GM12874 (cell line): ENCODE results near the gene PCDH8.

Experiments used
- CTCF ChIP-seq: IDR thresholded peaks from 2 replicates; pipeline ENCODE4 v1.5.1; 2011; ENCODE audit warnings: low read depth, mild to moderate bottlenecking, control low read depth, low read length, moderate library complexity; ENCODE audit not compliant: insufficient read depth

Gene PCDH8

GRCh38 chr13:52845334-52845761, 3.1 kb downstream of the PCDH8 start:
- 0 out of 2 replicates have a peak, but pooled peaks have one; percentile 1 for TF ChIP-seq CTCF

GRCh38 chr13:52844836-52845235, 3.6 kb downstream of the PCDH8 start:
- TF ChIP-seq CTCF, result no peak

DNA sequence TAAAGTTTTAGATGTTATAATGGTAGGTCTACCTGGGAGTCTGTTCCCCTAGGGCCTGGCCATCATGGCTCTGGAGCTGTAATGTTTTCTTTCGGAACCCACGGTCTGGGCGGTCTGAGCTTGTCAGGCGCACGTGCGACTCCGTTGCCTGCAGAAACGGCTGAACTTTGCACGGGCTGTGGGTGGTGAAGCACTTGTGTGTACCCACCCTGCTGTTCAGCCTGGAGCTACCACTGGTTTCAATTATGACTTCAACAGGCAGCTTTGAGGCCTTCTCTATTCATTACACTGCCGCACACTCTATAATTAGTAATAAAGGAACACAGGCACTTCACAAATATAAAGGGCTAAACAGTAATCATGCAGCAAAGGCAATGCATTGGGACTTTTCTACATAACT, 6.0 kb downstream of the PCDH8 start:
- TF ChIP-seq CTCF, result no peak

GRCh38 chr13:52840066-52840465, 8.4 kb downstream of the PCDH8 start:
- TF ChIP-seq CTCF, result no peak

DNA sequence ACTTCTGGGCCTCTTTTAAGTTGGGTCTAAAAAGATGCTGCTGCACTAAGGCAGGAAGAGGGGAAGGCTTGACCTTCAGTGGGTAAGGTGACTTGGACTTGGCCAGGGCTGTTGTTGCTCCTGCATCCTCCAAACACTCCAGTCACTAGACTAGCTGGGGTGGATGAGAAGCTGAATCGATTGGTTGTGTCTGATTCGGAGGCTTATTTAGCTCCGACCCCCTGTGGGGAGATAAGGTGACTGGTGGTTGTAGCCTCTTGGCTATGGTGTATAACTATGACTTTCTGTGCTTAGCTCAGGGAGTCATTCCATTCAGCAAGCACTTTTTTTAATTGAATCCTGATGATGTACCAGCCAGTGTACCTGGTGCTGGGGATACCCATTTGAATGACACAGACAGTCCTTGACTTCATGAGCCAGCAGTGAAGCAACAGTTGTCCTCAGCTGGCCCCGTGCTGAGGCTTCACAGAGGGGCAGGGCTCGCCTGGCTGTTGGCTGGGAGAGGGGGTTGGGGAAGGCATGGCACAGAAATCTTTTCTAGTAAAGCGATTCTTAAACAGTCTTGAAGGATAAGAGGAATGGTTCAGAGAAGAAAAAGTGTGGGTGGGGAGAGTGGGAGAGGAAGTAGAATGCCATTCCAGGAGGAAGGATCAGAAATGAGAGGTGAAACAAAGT, 9.9 kb downstream of the PCDH8 start:
- TF ChIP-seq CTCF, result no peak

DNA sequence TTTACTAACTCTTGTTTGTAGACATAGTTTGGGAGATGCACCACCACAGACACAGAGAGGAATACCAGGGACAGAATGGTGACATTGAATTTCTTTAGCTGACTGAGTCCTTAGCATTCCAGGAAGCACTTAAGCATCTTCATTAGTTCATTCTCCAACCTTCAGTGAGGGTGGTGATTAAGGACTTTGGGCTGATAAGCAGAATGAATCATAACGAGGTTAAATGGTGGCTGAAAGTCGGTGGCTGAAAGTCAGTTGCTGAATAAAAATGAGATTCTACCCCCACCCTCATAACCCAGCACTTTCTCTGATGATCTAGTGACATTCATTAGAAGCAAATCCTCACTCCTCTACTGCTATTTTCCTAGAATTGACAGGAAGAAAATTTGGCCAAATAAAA, 10.6 kb downstream of the PCDH8 start:
- no peak for TF ChIP-seq CTCF

- no peak for TF ChIP-seq CTCF
Observed at GRCh38 chr13:52835071-52835839, 13.2 kb downstream of the PCDH8 start.
